ENCODE results near the gene FTO.
"Not testable (repeated sequence)": the region's sequence is repeated elsewhere in the genome, so short reads cannot be mapped to it uniquely, and the experiment has no call there.

Gene FTO

GRCh38 chr16:53826658-53827057 is 122.7 kb downstream of the FTO start:
- no peak for DNase-seq (ENCODE audit: low read depth)

DNA sequence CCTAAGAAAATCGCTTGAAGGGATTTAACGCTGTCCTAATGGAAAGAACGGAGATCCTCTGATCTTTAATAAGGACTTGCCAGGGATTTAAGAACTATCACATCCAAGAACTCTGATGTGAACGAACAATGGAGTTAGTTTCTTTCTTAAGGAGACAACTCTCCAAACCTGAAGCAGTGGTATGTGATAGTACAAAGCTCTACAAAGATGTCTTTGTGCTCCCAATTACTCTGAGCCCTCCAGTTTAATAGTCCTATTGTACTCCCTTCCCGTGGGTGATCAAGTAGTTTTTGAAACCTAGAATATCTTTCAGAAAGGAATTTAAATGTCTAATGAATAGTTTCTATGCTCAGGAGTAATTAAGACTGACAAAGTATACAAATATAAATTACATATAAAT is 123.8 kb downstream of the FTO start:
- no peak for DNase-seq (ENCODE audit: low read depth)

GRCh38 chr16:53829186-53829747 is 125.3 kb downstream of the FTO start:
- peak; percentile 8 for DNase-seq (ENCODE audit: low read depth)

DNA sequence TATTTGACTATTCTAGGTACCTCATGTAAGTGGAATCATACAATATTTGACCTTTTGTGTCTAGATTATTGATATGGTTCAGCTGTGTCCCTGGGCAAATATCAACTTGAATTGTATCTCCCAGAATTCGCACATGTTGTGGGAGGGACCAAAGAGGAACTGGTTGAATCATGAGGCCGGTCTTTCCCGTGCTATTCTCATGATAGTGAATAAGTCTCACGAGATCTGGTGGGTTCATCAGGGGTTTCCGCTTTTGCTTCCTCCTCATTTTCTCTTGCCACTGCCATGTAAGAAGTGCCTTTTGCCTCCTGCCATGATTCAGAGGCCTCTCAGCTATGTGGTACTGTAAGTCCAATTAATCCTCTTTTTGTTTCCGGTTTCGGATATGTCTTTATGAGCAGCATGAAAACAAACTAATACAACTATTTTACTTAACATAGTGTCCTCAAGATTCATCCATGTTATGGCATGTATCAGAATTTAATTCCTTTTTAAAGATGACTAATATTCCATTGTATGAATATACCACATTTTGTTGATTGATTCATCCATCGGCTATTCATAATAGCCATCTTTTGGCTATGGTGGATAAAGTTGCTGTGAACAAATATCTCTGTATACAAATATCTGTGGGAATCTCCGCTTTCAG is 129.1 kb downstream of the FTO start:
- DNase-seq (ENCODE audit: low read depth) = no peak

DNA sequence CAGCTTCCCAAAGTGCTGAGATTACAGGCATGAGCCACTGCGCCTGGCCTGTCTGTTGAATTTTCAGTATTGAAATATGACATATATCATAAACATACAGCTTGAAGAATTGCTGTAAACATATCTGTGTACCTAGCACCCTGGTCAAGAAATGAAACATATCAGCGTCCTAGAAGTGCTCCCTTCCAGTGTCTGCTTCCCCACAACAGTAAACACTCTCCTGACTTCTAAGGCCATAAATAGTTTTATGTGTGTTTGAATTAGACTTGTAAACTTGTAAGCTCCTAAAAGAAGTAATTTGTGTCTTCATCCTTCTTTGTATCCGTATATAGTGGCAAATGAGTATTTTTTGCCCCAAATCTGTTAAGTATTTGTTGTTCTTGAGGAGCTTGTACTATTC is 132.2 kb downstream of the FTO start:
- no peak for DNase-seq (ENCODE audit: low read depth)

GRCh38 chr16:53836680-53837079 is 132.7 kb downstream of the FTO start:
- DNase-seq (ENCODE audit: low read depth) = no peak

DNA sequence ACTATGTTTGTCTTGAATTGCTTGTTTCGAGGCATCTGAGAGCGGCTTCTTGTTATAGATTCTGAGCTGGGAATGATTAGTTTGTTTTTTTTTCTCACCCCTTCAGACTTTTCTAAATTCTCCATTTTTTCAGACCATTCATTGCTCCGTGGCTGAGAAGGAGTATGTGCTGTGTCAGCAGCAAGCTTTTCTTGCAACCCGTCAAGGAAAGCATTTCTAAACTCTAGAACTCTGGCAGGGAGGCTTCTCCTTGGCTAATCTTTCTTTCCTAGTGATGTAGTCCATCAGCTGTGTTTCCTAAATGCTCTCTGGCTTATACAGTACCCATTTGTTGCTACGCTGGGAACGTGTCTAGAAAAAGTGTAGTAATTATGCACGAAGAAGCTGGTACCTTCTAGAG is 133.5 kb downstream of the FTO start:
- no peak for DNase-seq (ENCODE audit: low read depth)

- no peak for DNase-seq (ENCODE audit: low read depth)
These were observed 135.2 kb downstream of the FTO start for GRCh38 chr16:53839150-53839549.

- DNase-seq (ENCODE audit: low read depth) = no peak
These were observed 136.5 kb downstream of the FTO start for GRCh38 chr16:53840456-53840855.

DNA sequence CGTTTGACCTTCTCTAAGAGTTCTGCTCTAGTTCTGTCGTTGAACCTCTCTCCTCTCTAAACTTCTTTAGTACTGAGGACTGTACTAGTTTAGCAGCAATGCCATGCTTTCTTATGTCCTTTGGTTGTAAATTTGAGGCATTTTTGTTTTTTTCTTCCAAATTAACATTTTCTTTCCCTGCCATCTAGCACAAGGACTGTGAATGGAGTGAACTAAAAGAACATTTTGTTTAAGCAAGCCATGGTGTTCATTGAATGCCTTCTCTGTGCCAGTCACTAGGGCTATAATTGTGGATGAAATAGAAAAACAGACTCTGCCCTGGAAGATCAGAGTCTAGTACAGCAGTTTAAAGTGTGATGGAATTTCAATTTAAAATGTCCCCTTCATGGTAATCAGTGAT is 137.9 kb downstream of the FTO start:
- DNase-seq (ENCODE audit: low read depth) = no peak

DNA sequence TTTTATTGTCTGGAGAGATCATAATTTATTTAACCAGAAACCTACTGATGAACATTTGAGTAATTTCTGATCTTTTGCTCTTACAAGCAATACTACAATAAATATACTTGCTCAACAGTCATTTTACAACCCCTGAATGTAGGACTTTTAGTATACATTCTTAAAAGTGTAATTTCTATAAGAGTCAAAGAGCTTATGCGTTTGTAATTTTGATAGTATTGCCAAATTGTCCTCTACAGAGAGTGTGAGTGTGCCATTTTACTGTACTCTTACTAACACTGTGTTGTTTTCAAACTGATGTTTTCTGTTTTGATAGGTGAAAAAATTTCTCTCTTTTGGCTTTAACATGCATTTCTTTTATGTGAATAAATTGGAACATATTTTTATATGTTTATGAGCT is 139.1 kb downstream of the FTO start:
- DNase-seq (ENCODE audit: low read depth) = no peak

- DNase-seq (ENCODE audit: low read depth) = no peak
These were observed 140.8 kb downstream of the FTO start for GRCh38 chr16:53844804-53845203.

DNA sequence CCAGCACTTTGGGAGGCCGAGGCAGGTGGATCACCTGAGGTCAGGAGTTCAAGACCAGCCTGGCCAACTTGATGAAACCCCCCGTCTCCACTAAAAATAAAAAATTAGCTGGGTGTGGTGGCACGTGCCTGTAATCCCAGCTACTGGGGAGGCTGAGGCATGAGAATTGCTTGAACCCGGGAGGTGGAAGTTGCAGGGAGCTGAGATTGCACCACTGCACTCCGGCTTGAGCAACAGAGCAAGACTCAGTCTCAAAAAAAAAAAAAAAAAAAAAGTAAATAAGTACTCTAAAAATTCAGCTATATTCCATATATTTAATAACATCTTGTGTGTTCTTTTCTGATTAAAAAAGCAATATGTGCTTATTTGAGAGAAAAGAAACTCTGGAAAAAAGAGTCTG is 142.6 kb downstream of the FTO start:
- not testable (repeated sequence) for DNase-seq (ENCODE audit: low read depth)

- DNase-seq (ENCODE audit: low read depth) = no peak
These were observed 143.0 kb downstream of the FTO start for GRCh38 chr16:53846971-53847370.

DNA sequence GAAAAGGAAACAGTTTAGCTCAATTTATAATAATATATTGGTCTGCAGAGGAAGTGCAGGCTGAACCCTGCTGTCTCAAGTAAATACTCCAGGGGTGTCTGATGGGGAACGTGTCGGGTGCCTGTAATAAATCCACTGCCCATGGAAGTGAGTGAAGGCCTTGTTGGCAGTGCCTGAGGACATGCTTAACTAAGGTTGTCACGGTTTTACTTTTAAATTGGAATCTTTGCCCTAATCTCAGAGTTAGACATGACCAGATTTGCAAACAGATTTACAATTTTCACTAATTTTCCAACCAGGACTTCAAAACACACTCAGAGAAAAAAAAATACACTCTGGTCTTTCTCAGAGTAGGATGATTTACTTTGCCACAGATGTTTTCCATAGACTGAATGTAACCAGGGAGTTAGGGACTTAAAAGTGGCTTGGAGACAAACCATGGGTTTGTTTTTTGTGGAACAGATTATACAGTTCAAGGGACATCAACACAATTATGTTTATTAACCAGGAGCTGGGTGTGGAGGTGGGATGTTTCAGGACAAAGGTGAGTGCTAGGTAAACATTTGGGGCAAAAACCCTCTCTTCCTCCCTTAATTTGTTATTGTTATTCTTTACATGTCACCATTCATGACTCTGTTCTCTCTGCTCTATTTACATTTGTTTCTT is 144.5 kb downstream of the FTO start:
- no peak for DNase-seq (ENCODE audit: low read depth)

- DNase-seq (ENCODE audit: low read depth) = no peak
These were observed 145.0 kb downstream of the FTO start for GRCh38 chr16:53848950-53849349.

GRCh38 chr16:53849585-53849984 is 145.6 kb downstream of the FTO start:
- DNase-seq (ENCODE audit: low read depth) = no peak

GRCh38 chr16:53849994-53850393 is 146.0 kb downstream of the FTO start:
- no peak for DNase-seq (ENCODE audit: low read depth)

DNA sequence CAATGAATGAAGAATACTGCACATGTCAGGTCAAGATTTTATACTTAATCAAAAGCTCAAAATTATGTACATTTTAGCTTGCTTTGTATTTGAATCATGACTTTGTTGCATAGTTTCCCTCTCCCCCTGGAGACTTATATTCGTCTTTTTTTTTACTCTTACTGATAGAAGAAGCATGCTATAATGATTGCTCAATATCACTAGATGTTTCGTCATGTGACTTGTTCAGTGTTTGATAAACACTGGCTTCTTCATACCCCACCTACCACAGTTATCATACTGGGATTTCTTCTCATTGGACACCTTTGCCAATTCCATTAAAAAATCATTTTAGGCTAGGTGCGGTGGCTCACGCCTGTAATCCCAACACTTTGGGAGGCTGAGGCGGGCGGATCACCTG is 148.7 kb downstream of the FTO start:
- DNase-seq (ENCODE audit: low read depth) = no peak

DNA sequence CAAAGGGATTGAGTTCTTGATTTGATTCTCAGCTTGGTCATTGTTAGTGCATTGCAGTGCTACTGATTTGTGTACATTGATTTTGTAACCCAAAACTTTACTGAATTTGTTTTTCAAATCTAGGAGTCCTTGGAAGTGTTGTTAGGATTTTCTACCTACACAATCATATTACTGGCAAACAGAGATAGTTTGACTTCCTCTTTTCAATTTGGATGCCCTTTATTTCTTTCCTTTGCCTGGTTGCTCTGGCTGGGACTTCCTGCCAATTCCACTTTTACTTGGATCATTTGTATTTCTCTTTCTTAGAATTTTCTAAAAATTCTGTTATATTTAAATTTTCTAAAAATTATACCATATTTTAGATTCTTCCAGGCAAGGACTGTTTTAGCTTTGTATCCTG is 151.1 kb downstream of the FTO start:
- DNase-seq (ENCODE audit: low read depth) = no peak

GRCh38 chr16:53855511-53855910 is 151.6 kb downstream of the FTO start:
- no peak for DNase-seq (ENCODE audit: low read depth)

- DNase-seq (ENCODE audit: low read depth) = no peak
These were observed 156.1 kb downstream of the FTO start for GRCh38 chr16:53859995-53860540.

DNA sequence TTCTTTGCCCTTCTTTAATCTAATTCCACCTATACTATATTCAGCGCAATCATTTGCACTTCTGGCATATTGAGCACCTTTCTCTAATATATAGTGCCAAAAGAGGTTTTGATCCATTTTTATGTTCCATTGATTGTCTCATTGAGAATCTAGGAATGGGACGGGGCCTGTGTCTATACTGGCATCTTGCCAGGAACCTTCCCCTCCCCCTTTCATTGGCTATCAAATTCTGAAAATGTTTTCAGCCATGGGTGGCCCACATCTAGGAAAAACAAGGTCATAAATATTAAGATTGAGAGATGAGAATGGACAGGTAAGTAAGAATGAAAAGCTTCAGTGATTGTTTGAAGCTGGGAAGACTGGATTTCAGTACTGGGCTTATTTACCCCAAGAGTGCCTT is 159.9 kb downstream of the FTO start:
- DNase-seq (ENCODE audit: low read depth) = no peak
